ENCODE measurements around the gene PLEKHM2. TPM values are rescaled to one million over a fixed set of nuclear protein-coding genes. Genes with fewer than 3 reads are reported as not detected.

The PLEKHM2 gene
- total RNA-seq, 1 donor from 2014 or later = 70.4 TPM

DNA sequence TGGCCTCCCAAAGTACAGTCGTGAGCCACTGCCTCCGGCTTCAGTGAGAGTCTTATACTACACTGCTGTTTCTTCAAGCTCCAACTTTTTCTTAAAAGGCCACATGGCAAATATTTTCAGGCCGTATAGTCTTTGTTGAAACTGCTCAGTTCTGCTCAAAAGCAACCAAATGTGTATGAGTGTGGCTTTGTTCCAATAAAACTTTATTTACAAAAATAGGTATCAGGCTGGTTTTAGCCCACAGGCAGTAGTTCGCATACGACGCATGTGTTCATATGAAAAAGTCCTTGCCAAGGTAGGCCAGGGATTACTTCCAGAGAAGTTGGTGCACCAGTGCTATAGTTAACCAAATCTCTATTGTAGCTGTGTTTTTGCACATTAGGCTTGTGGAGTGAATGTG lies 6.2 kb downstream of the PLEKHM2 start:
- no peaks in the 10 kb centered on the region for H3K27me3 Mint-ChIP-seq
- H3K9me3 Mint-ChIP-seq (ENCODE audit: low read depth) = no peaks in the 10 kb centered on the region
- H3K4me3 Mint-ChIP-seq (ENCODE audit: low read depth) = no peak overlapping the region
- TF ChIP-seq, protein P1, sequence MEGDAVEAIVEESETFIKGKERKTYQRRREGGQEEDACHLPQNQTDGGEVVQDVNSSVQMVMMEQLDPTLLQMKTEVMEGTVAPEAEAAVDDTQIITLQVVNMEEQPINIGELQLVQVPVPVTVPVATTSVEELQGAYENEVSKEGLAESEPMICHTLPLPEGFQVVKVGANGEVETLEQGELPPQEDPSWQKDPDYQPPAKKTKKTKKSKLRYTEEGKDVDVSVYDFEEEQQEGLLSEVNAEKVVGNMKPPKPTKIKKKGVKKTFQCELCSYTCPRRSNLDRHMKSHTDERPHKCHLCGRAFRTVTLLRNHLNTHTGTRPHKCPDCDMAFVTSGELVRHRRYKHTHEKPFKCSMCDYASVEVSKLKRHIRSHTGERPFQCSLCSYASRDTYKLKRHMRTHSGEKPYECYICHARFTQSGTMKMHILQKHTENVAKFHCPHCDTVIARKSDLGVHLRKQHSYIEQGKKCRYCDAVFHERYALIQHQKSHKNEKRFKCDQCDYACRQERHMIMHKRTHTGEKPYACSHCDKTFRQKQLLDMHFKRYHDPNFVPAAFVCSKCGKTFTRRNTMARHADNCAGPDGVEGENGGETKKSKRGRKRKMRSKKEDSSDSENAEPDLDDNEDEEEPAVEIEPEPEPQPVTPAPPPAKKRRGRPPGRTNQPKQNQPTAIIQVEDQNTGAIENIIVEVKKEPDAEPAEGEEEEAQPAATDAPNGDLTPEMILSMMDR (IDR thresholded peaks at IDR 0.05; ENCODE audit: unreplicated experiment) = no peak
- DNase-seq (ENCODE audit: low spot score, unreplicated experiment) = no peak
- peaks cover 7% of the 10 kb centered on the region for H3K36me3 Mint-ChIP-seq (ENCODE audit: insufficient read depth)
- H3K27ac Mint-ChIP-seq = no peak overlapping the region
- peaks cover 14% of the 10 kb centered on the region for H3K4me1 Mint-ChIP-seq (ENCODE audit: low read depth)

DNA sequence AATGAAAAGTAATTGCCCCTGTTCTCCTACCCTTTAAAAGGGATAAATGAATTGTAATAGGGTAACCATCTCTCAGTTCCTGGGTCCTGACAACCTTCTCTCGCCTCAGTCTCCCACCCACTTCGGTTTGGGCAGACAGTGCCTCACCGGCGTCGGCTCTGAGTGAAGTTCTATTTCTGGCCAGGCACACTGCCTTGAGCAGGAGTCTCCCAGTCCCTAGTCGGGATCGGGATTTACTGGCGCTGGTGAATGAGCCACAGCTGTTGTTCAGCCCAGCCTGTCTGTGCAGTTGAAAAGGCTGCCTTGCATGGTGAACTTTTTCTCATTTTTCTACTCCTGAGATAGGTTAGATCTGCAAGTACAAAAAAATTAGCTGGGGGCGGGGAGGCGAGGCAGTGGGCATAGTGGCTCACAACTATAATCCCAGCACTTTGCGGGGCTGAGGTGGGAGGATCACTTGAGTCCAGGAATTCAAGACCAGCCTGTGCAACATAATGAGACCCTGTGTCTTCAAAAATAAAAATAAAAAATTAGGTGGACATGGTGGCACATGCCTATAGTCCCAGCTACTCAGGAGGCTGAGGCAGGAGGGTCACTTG lies 7.4 kb downstream of the PLEKHM2 start:
- Mint-ChIP-seq H3K4me3 (ENCODE audit: low read depth) (no peak overlapping the region), H3K9me3 (ENCODE audit: low read depth) (no peaks in the 10 kb centered on the region), H3K27me3 (no peaks in the 10 kb centered on the region), H3K36me3 (ENCODE audit: insufficient read depth) (peaks cover 8% of the 10 kb centered on the region), H3K4me1 (ENCODE audit: low read depth) (peaks cover 6% of the 10 kb centered on the region), H3K27ac (peak overlapping the region; percentile 41)
- TF ChIP-seq, protein P1 (IDR thresholded peaks at IDR 0.05; ENCODE audit: unreplicated experiment) = no peak
- no peak for DNase-seq (ENCODE audit: low spot score, unreplicated experiment)

DNA sequence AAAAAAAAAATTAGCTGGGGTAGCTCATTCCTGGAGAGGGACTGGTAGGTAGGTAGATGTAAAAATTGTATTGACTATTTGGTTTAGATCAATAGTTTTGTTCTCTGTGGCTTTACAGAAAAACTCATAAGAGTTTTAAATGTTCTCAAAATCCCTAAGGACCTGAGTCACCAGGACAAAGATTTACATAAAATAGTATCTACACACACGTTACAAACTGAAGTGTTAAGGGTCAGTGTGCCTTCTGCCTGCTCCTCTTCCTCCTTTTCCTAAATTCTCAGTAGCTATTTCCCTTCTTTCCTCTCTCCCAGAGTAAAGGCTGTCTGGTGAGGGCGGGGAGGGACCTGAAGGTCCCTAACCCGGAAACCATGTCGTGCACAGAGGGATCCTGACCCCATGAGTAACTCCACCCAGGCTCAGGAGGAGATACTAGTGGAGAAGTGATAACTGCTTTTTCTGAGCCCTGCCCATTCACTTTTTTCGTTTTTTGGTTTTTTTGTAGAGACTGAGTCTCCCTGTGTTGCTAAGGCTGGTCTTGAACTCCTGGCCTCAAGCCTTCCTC lies 8.1 kb downstream of the PLEKHM2 start:
- DNase-seq (ENCODE audit: low spot score, unreplicated experiment) = no peak

DNA sequence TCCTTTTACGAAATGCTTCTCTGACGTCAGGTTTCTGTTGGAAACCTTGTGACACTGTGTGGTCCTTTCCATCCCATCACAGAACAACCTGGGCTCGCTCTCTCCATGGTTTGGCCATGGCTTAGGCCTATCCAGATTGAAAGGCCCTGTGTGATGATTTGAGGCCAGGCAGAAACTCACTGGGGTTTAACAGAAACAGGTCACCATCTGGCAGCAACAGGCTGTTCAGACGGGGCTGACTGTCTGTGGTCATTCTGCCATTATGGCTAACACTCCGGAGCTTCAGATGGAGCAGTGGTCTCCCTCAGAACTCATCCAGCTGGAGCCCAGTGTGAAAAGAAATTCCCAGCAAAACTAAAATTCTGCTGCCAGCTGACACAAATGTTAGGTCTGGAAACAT lies 9.3 kb downstream of the PLEKHM2 start:
- Mint-ChIP-seq H3K27me3 (no peaks in the 10 kb centered on the region), H3K27ac (no peak overlapping the region), H3K9me3 (ENCODE audit: low read depth) (no peaks in the 10 kb centered on the region)

More for the DNA sequence above, 8.1 kb downstream of the PLEKHM2 start:
- Mint-ChIP-seq H3K27ac (no peak overlapping the region), H3K4me3 (ENCODE audit: low read depth) (no peak overlapping the region), H3K4me1 (ENCODE audit: low read depth) (peaks cover 6% of the 10 kb centered on the region), H3K9me3 (ENCODE audit: low read depth) (no peaks in the 10 kb centered on the region), H3K27me3 (no peaks in the 10 kb centered on the region), H3K36me3 (ENCODE audit: insufficient read depth) (peaks cover 9% of the 10 kb centered on the region)
- TF ChIP-seq, protein P1 (IDR thresholded peaks at IDR 0.05; ENCODE audit: unreplicated experiment) = no peak

DNA sequence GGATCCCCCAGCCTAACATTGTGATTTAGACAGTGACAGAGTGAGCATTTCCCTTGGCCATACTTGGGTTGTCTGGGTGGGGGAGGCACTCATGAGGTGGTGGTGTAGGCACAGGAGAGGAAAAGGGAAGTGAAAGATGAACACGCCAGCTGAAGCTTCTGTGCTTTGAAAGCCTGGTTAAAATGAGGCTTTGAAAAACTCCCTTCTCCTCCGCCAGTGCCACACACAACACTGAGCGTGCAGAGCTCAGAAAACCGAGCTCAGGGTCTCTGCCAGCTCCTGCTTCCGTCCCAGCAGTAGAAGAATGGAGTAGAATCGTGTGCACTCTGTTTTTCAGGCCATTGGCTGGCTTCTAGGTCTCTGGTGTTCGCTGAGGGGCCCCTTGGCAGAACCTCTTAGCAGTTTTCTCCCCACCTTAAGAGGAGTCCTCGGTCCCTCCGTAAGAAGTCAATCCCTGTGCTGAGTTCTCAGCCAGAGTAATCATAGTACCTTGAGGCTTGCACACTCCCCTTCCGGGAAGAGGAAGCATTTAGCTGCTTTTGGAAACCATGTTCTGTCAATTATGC lies 12.9 kb downstream of the PLEKHM2 start:
- Mint-ChIP-seq H3K9me3 (ENCODE audit: low read depth) (no peaks in the 10 kb centered on the region), H3K27ac (peak overlapping the region; percentile 84), H3K27me3 (no peaks in the 10 kb centered on the region), H3K4me1 (ENCODE audit: low read depth) (no peaks in the 10 kb centered on the region), H3K4me3 (ENCODE audit: low read depth) (no peak overlapping the region), H3K36me3 (ENCODE audit: insufficient read depth) (peaks cover 4% of the 10 kb centered on the region)
- DNase-seq (ENCODE audit: low spot score, unreplicated experiment) = no peak
- TF ChIP-seq, protein P1 (IDR thresholded peaks at IDR 0.05; ENCODE audit: unreplicated experiment) = no peak

More for the DNA sequence above, 9.3 kb downstream of the PLEKHM2 start:
- no peak for DNase-seq (ENCODE audit: low spot score, unreplicated experiment)
- peaks cover 1% of the 10 kb centered on the region for H3K4me1 Mint-ChIP-seq (ENCODE audit: low read depth)
- H3K4me3 Mint-ChIP-seq (ENCODE audit: low read depth) = no peak overlapping the region
- TF ChIP-seq, protein P1 (IDR thresholded peaks at IDR 0.05; ENCODE audit: unreplicated experiment) = no peak
- H3K36me3 Mint-ChIP-seq (ENCODE audit: insufficient read depth) = peaks cover 5% of the 10 kb centered on the region

Measured in progenitor cell of endocrine pancreas (in vitro differentiated cells).